HCT116 (cell line): ENCODE data around the gene ZFX. TPM values are rescaled to one million over a fixed set of nuclear protein-coding genes. Genes with fewer than 3 reads are reported as not detected.

Experiments used
- ATAC-seq: fragments of 200-7000 bp; cut with Tn5 transposase; 2 replicates; pipeline ENCODE4 v1.9.1; 2020; ENCODE audit warnings: mild to moderate bottlenecking, moderate library complexity
- BruUV-seq: library from RNA; stranded (reverse); fragments of 400-500 nt; replicated peaks from 2 replicates; lab custom pipeline; 2021; lab: Mats Ljungman, UMichigan
- CTCF ChIA-PET: fragments of 300-600 bp; sonication (Branson Sonifier 250); formaldehyde crosslinking; loops from one replicate; lab custom pipeline; 2021; ENCODE audit warnings: antibody characterized with exemption; lab: Charles Lee
- POLR2A ChIA-PET: fragments of 300-600, 350-600 bp; sonication (Branson Sonifier 250); formaldehyde crosslinking; loops from one replicate; lab custom pipeline; 2021; ENCODE audit warnings: antibody characterized with exemption; lab: Charles Lee
- RAD21 ChIA-PET, 2 experiments: fragments of 300-600 bp; sonication (Branson Sonifier 250); formaldehyde crosslinking; loops; one replicate each; lab custom pipeline; 2023; ENCODE audit warnings: low total read pairs in 2 of 2; ENCODE audit not compliant: uncharacterized antibody in 2 of 2, unreplicated experiment in 2 of 2, low non-redundant PET in 1 of 2; lab: Charles Lee
- DNase-seq: peaks from one replicate; pipeline ENCODE4 v3.0.0-alpha.2; 2010; ENCODE audit warnings: low read depth, low spot score
- H2AFZ ChIP-seq: fragments of 200-600 bp; shearing (Covaris generic), sonication (generic); 2 replicates; pipeline ENCODE4 v1.6.1; 2017; ENCODE audit warnings: low read depth, mixed run types, mixed read lengths, antibody characterized with exemption, low read length; ENCODE audit not compliant: poor library complexity, severe bottlenecking
- H3K27ac ChIP-seq: 2 replicates; pipeline ENCODE4 v1.5.1; 2012; ENCODE audit warnings: low read depth, low read length
- H3K27me3 ChIP-seq: fragments of 200-600 bp; sonication (generic); 2 replicates; pipeline ENCODE4 v1.6.1; 2016; ENCODE audit warnings: mixed run types, low read length, mixed read lengths; ENCODE audit not compliant: insufficient read depth
- H3K36me3 ChIP-seq, 2 experiments: fragments of 200-500 bp in 1 of 2; fragments of 200-600 bp in 1 of 2; sonication (Bioruptor generic) in 1 of 2; sonication (generic) in 1 of 2; 2 replicates each; pipeline versions ENCODE4 v1.5.1 to v1.6.1; 2014 to 2016; ENCODE audit warnings: low read length in 2 of 2, inconsistent platforms in 1 of 2, mixed read lengths in 1 of 2, mixed run types in 1 of 2; ENCODE audit not compliant: insufficient read depth in 2 of 2, control insufficient read depth in 1 of 2
- H3K4me1 ChIP-seq, 2 experiments: fragments of 200-600 bp in 1 of 2; sonication (generic) in 1 of 2; 2 replicates each; pipeline versions ENCODE4 v1.5.1 to v1.6.1; 2012 to 2017; ENCODE audit warnings: low read length in 2 of 2, inconsistent platforms in 1 of 2, mild to moderate bottlenecking in 1 of 2, mixed read lengths in 1 of 2, mixed run types in 1 of 2, moderate library complexity in 1 of 2; ENCODE audit not compliant: insufficient read depth in 2 of 2, control insufficient read depth in 1 of 2
- H3K4me2 ChIP-seq: fragments of 200-600 bp; sonication (generic); 2 replicates; pipeline ENCODE4 v1.6.1; 2017; ENCODE audit warnings: mixed run types, low read length, mixed read lengths
- H3K4me3 ChIP-seq, 2 experiments: fragments of 200-600 bp in 1 of 2; sonication (generic) in 1 of 2; replicated peaks in 1 of 2; 2 replicates each; pipeline ENCODE4 v1.5.1; 2011 to 2016; ENCODE audit warnings: low read length in 2 of 2, control low read depth in 1 of 2, low read depth in 1 of 2, mild to moderate bottlenecking in 1 of 2, mixed read lengths in 1 of 2, mixed run types in 1 of 2
- H3K79me2 ChIP-seq: fragments of 200-600 bp; sonication (generic); 2 replicates; pipeline ENCODE4 v1.6.1; 2017; ENCODE audit warnings: mild to moderate bottlenecking, mixed run types, low read length, moderate library complexity, mixed read lengths; ENCODE audit not compliant: insufficient read depth
- H3K9ac ChIP-seq: fragments of 200-600 bp; sonication (generic); 2 replicates; pipeline ENCODE4 v1.6.1; 2016; ENCODE audit warnings: low read length, mixed read lengths
- H3K9me2 ChIP-seq: fragments of 200-600 bp; sonication (generic), shearing (Covaris generic); 2 replicates; pipeline ENCODE4 v1.6.1; 2017; ENCODE audit warnings: mixed run types, mild to moderate bottlenecking, moderate library complexity; ENCODE audit not compliant: insufficient read depth
- H3K9me3 ChIP-seq, 2 experiments: fragments of 200-500 bp in 1 of 2; fragments of 200-600 bp in 1 of 2; sonication (Bioruptor generic) in 1 of 2; sonication (generic) in 1 of 2; 2 replicates each; pipeline ENCODE4 v1.6.1; 2014 to 2017; ENCODE audit warnings: low read length in 2 of 2, mixed read lengths in 2 of 2, inconsistent platforms in 1 of 2, low read depth in 1 of 2, mild to moderate bottlenecking in 1 of 2, mixed run types in 1 of 2, moderate library complexity in 1 of 2; ENCODE audit not compliant: control insufficient read depth in 1 of 2, insufficient read depth in 1 of 2
- H4K20me1 ChIP-seq: fragments of 200-600 bp; sonication (generic), shearing (Covaris generic); 2 replicates; pipeline ENCODE4 v1.6.1; 2017; ENCODE audit warnings: mixed run types, mild to moderate bottlenecking, moderate library complexity; ENCODE audit not compliant: insufficient read depth
- CBX3 ChIP-seq: IDR thresholded peaks from 2 replicates; pipeline ENCODE4 v1.6.1; 2012; ENCODE audit warnings: low read depth
- CTCF ChIP-seq, 3 experiments: fragments of 200-600 bp in 1 of 3; sonication (generic) in 1 of 3; IDR thresholded peaks in 2 of 3; conservative IDR thresholded peaks in 1 of 3; 2 replicates each; pipeline ENCODE4 v1.5.1; 2012 to 2017; ENCODE audit warnings: low read depth in 2 of 3, low read length in 2 of 3, antibody characterized with exemption in 1 of 3, borderline replicate concordance in 1 of 3, control low read depth in 1 of 3, mild to moderate bottlenecking in 1 of 3, mixed read lengths in 1 of 3, mixed run types in 1 of 3, moderate library complexity in 1 of 3; ENCODE audit not compliant: insufficient read depth in 1 of 3
- EGR1 ChIP-seq: IDR thresholded peaks from 2 replicates; pipeline ENCODE4 v1.6.1; 2012; ENCODE audit warnings: low read depth
- ELF1 ChIP-seq: IDR thresholded peaks from 2 replicates; pipeline ENCODE4 v1.6.1; 2012; ENCODE audit warnings: low read depth, borderline replicate concordance
- EZH2 ChIP-seq: fragments of 200-600 bp; sonication (generic); IDR thresholded peaks from 2 replicates; pipeline ENCODE4 v1.6.1; 2017; ENCODE audit warnings: antibody characterized with exemption, mixed run types
- FOSL1 ChIP-seq: IDR thresholded peaks from 2 replicates; pipeline ENCODE4 v1.6.1; 2012; ENCODE audit warnings: low read depth
- POLR2A ChIP-seq: IDR thresholded peaks from 2 replicates; pipeline ENCODE4 v1.7.0; 2011; ENCODE audit warnings: borderline replicate concordance; ENCODE audit not compliant: insufficient read depth, insufficient read length; ENCODE audit errors: extremely low read depth
- POLR2AphosphoS5 ChIP-seq: IDR thresholded peaks from 2 replicates; pipeline ENCODE4 v1.6.1; 2011; ENCODE audit warnings: mild to moderate bottlenecking, low read depth, low read length, moderate library complexity
- RAD21 ChIP-seq: IDR thresholded peaks from 2 replicates; pipeline ENCODE4 v1.6.1; 2012; ENCODE audit warnings: low read depth, mild to moderate bottlenecking
- REST ChIP-seq: IDR thresholded peaks from 2 replicates; pipeline ENCODE4 v1.6.1; 2012; ENCODE audit warnings: low read depth
- SIN3A ChIP-seq: IDR thresholded peaks from 2 replicates; pipeline ENCODE4 v1.6.1; 2012; ENCODE audit warnings: low read depth
- SP1 ChIP-seq: IDR thresholded peaks from 2 replicates; pipeline ENCODE4 v1.6.1; 2012; ENCODE audit warnings: low read depth
- SRF ChIP-seq: IDR thresholded peaks from 2 replicates; pipeline ENCODE4 v1.6.1; 2012; ENCODE audit warnings: low read depth
- TCF7L2 ChIP-seq: IDR thresholded peaks from 2 replicates; pipeline ENCODE4 v1.7.0; 2011; ENCODE audit warnings: borderline replicate concordance, inconsistent platforms; ENCODE audit not compliant: insufficient read depth, insufficient read length; ENCODE audit errors: extremely low read depth
- YY1 ChIP-seq: IDR thresholded peaks from 2 replicates; pipeline ENCODE4 v1.6.1; 2011; ENCODE audit warnings: low read length, low read depth, moderate library complexity, mild to moderate bottlenecking; ENCODE audit not compliant: insufficient replicate concordance; ENCODE audit errors: extremely low read depth
- ZFX ChIP-seq: fragments of 450-650 bp; IDR thresholded peaks from 2 replicates; pipeline ENCODE4 v1.6.1; 2017
- intact Hi-C: fragments of 100-400 bp; cut with micrococcal nuclease; formaldehyde crosslinking; loops from 2 replicates; pipeline ENCODE4 v1.10.0; 2022
- total RNA-seq: library from RNA; stranded (reverse); gene quantifications from one replicate; pipeline ENCODE4 v1.2.1, GENCODE V29; 2021; ENCODE audit not compliant: unreplicated experiment

ZFX gene
- total RNA-seq, 1 experiment from 2014 or later, result 28.1 TPM

GRCh38 chrX:24203072-24203808, 53.7 kb downstream of the ZFX start:
- no TSS peak for BruUV-seq
- H3K79me2 ChIP-seq, result peaks cover 63% of the 10 kb centered on the region
- no peaks in the 10 kb centered on the region for H3K9me3 ChIP-seq
- intact Hi-C loops, result no loop called here
- ATAC-seq (no peak), DNase-seq (no peak)
- no peaks in the 10 kb centered on the region for H4K20me1 ChIP-seq
- TF ChIP-seq FOSL1, result no peak
- no peak overlapping the region for H3K4me2 ChIP-seq
- H3K27me3 ChIP-seq, result no peaks in the 10 kb centered on the region
- no peaks in the 10 kb centered on the region for H3K4me1 ChIP-seq
- no peaks in the 10 kb centered on the region for H3K9me2 ChIP-seq
- no peak overlapping the region for H2AFZ ChIP-seq
- peaks cover 0 to under 1% of the 10 kb centered on the region in 2 experiments; a peak in 1 of 4 replicates for H3K36me3 ChIP-seq
- no peak overlapping the region for H3K4me3 ChIP-seq
- no peak overlapping the region for H3K9ac ChIP-seq
- no peak overlapping the region for H3K27ac ChIP-seq
- ChIA-PET CTCF (no interaction called here), POLR2A (no interaction called here), RAD21 (no interaction called here)

- no peak overlapping the region for H3K4me2 ChIP-seq
- no peak overlapping the region for H3K4me3 ChIP-seq
- no peak overlapping the region for H3K27ac ChIP-seq
- no peaks in the 10 kb centered on the region for H3K4me1 ChIP-seq
- TF ChIP-seq SRF (no peak), EGR1 (no peak), TCF7L2 (no peak), REST (no peak), YY1 (no peak), CTCF (IDR thresholded peaks at IDR 0.05 in 2 of 3, conservative IDR thresholded peaks at IDR 0.05 in 1 of 3; ENCODE audit: borderline replicate concordance in 1 of 3, insufficient read depth in 1 of 3, low read depth in 2 of 3, low read length in 2 of 3) (no peak), CBX3 (no peak), EZH2 (no peak), SP1 (no peak), RAD21 (no peak), POLR2AphosphoS5 (no peak), SIN3A (no peak), ZFX (no peak), POLR2A (no peak), ELF1 (no peak)
- no peak overlapping the region for H2AFZ ChIP-seq
- no peaks in the 10 kb centered on the region for H3K27me3 ChIP-seq
- DNase-seq (no peak), ATAC-seq (no peak)
- H3K79me2 ChIP-seq, result peaks cover 55% of the 10 kb centered on the region
- ChIA-PET RAD21 (no interaction called here), POLR2A (no interaction called here), CTCF (no interaction called here)
- no peak overlapping the region for H3K9ac ChIP-seq
- no TSS peak for BruUV-seq
- no peaks in the 10 kb centered on the region for H3K9me2 ChIP-seq
- peaks cover 0 to 3% of the 10 kb centered on the region in 2 experiments; a peak in 2 of 4 replicates for H3K36me3 ChIP-seq
- intact Hi-C loops, result no loop called here
- no peaks in the 10 kb centered on the region for H4K20me1 ChIP-seq
- no peaks in the 10 kb centered on the region for H3K9me3 ChIP-seq
Observed at GRCh38 chrX:24204331-24204730, 54.8 kb downstream of the ZFX start.
